ENCODE data around the gene BAIAP3.

GRCh38 chr16:1355591-1355990 lies 22.1 kb downstream of the BAIAP3 start:
- TF ChIP-seq POLR2A (IDR thresholded peaks at IDR 0.05; ENCODE audit: borderline replicate concordance, extremely low read depth, insufficient read depth, insufficient read length), result no peak
- no peak for TF ChIP-seq CTCF (IDR thresholded peaks at IDR 0.05 in 2 of 3, conservative IDR thresholded peaks at IDR 0.05 in 1 of 3; ENCODE audit: borderline replicate concordance in 1 of 3, insufficient read depth in 1 of 3, low read depth in 2 of 3, low read length in 2 of 3)
- no peak for TF ChIP-seq EZH2phosphoT487 (IDR thresholded peaks at IDR 0.05; ENCODE audit: borderline replicate concordance)
